HG03457 (cell line): Measurements from ENCODE around the gene RFX1.
"Not testable (repeated sequence)": the region's sequence is repeated elsewhere in the genome, so short reads cannot be mapped to it uniquely, and the experiment has no call there.

Experiments
- ATAC-seq: cut with Tn5 transposase; IDR thresholded peaks from one replicate; pipeline ENCODE4 v1.9.1; 2021; ENCODE audit warnings: moderate number of reproducible peaks; ENCODE audit not compliant: unreplicated experiment

Gene RFX1

GRCh38 chr19:14027856-14028450 is 21.8 kb upstream of the RFX1 start, which contains the start of gene RLN3:
RLN3 (plus strand) TSS chr19:14028148; CDS start chr19:14028205, 57 bp downstream.
- ATAC-seq, result no peak

GRCh38 chr19:14026652-14027192 is 20.6 kb upstream of the RFX1 start:
- ATAC-seq, result not testable (repeated sequence)

- ATAC-seq, result no peak
Observed at GRCh38 chr19:14023404-14024235, 17.5 kb upstream of the RFX1 start.

GRCh38 chr19:14022469-14022868 is 16.3 kb upstream of the RFX1 start:
- no peak for ATAC-seq

GRCh38 chr19:14021474-14021873 is 15.4 kb upstream of the RFX1 start:
- ATAC-seq, result no peak

GRCh38 chr19:14019739-14020138 is 13.6 kb upstream of the RFX1 start:
- not testable (repeated sequence) for ATAC-seq

- ATAC-seq, result no peak
Observed at GRCh38 chr19:14019100-14019499, 13.0 kb upstream of the RFX1 start.

GRCh38 chr19:14015524-14016035 is 9.5 kb upstream of the RFX1 start:
- ATAC-seq, result peak; percentile 62

- ATAC-seq, result no peak
Observed at GRCh38 chr19:14012378-14012915, 6.3 kb upstream of the RFX1 start.

- peak; percentile 26 for ATAC-seq
Observed at GRCh38 chr19:14006766-14007562, 844 bp upstream of the RFX1 start.

- peak; percentile 24 for ATAC-seq
Observed at GRCh38 chr19:14005349-14006084, 603 bp downstream of the RFX1 start.

GRCh38 chr19:14004619-14005348 is 1.3 kb downstream of the RFX1 start:
- ATAC-seq, result no peak

GRCh38 chr19:14003251-14004055 is 2.7 kb downstream of the RFX1 start:
- ATAC-seq, result no peak

- ATAC-seq, result no peak
Observed at GRCh38 chr19:14002571-14003250, 3.4 kb downstream of the RFX1 start.

- ATAC-seq, result no peak
Observed at GRCh38 chr19:14000691-14001375, 5.3 kb downstream of the RFX1 start.

GRCh38 chr19:13999085-13999484 is 7.0 kb downstream of the RFX1 start:
- ATAC-seq, result no peak

GRCh38 chr19:13998426-13998825 is 7.7 kb downstream of the RFX1 start:
- no peak for ATAC-seq

- ATAC-seq, result no peak
Observed at GRCh38 chr19:13997631-13997962, 8.5 kb downstream of the RFX1 start.
